DMS114 treated with DMSO at 0.1 percent for 48 hours (cell line): ENCODE measurements around the gene BCAS2.
"Not testable (repeated sequence)": the region's sequence is repeated elsewhere in the genome, so short reads cannot be mapped to it uniquely, and the experiment has no call there.

ENCODE experiments used
- DNase-seq: peaks from one replicate; lab custom pipeline; 2025; ENCODE audit not compliant: unreplicated experiment; lab: John Stamatoyannopoulos, UW

Gene BCAS2

GRCh38 chr1:114581335-114582287 is at the start of gene BCAS2:
Gene BCAS2, minus strand, starts transcription at chr1:114581615. Its CDS starts 24 bp downstream, at chr1:114581591.
- peak; percentile 99 for DNase-seq

- no peak for DNase-seq
Measured at GRCh38 chr1:114627107-114627506, 45.7 kb upstream of the BCAS2 start.

GRCh38 chr1:114623364-114623763 is 41.9 kb upstream of the BCAS2 start:
- no peak for DNase-seq

- no peak for DNase-seq
Measured at GRCh38 chr1:114620419-114620818, 39.0 kb upstream of the BCAS2 start.

- DNase-seq = no peak
Measured at GRCh38 chr1:114618606-114619005, 37.2 kb upstream of the BCAS2 start.

- DNase-seq = no peak
Measured at GRCh38 chr1:114610546-114611245, 29.3 kb upstream of the BCAS2 start.

- no peak for DNase-seq
Measured at GRCh38 chr1:114609826-114610225, 28.4 kb upstream of the BCAS2 start.

- DNase-seq = no peak
Measured at GRCh38 chr1:114609026-114609425, 27.6 kb upstream of the BCAS2 start.

GRCh38 chr1:114607223-114607622 is 25.8 kb upstream of the BCAS2 start:
- DNase-seq = no peak

GRCh38 chr1:114597949-114598348 is 16.5 kb upstream of the BCAS2 start:
- no peak for DNase-seq

GRCh38 chr1:114595602-114596001 is 14.2 kb upstream of the BCAS2 start:
- no peak for DNase-seq

GRCh38 chr1:114594046-114594445 is 12.6 kb upstream of the BCAS2 start:
- DNase-seq = no peak

- DNase-seq = no peak
Measured at GRCh38 chr1:114589122-114589521, 7.7 kb upstream of the BCAS2 start.

- no peak for DNase-seq
Measured at GRCh38 chr1:114588196-114588689, 6.8 kb upstream of the BCAS2 start.

- DNase-seq = no peak
Measured at GRCh38 chr1:114587203-114587991, 6.0 kb upstream of the BCAS2 start.

- no peak for DNase-seq
Measured at GRCh38 chr1:114586513-114587047, 5.2 kb upstream of the BCAS2 start.

GRCh38 chr1:114585231-114585630 is 3.8 kb upstream of the BCAS2 start:
- no peak for DNase-seq

- DNase-seq = no peak
Measured at GRCh38 chr1:114574365-114574764, 7.0 kb downstream of the BCAS2 start.

- no peak for DNase-seq
Measured at GRCh38 chr1:114564141-114564540, 17.3 kb downstream of the BCAS2 start.

- DNase-seq = not testable (repeated sequence)
Measured at GRCh38 chr1:114562978-114563510, 18.4 kb downstream of the BCAS2 start.

- DNase-seq = no peak
Measured at GRCh38 chr1:114561333-114561732, 20.1 kb downstream of the BCAS2 start.
